GM21367 (cell line): Measurements from ENCODE around the gene ERAP2.

Source experiments
- ATAC-seq: cut with Tn5 transposase; IDR thresholded peaks from one replicate; pipeline ENCODE4 v1.9.1; 2021; ENCODE audit not compliant: unreplicated experiment

Gene ERAP2

DNA sequence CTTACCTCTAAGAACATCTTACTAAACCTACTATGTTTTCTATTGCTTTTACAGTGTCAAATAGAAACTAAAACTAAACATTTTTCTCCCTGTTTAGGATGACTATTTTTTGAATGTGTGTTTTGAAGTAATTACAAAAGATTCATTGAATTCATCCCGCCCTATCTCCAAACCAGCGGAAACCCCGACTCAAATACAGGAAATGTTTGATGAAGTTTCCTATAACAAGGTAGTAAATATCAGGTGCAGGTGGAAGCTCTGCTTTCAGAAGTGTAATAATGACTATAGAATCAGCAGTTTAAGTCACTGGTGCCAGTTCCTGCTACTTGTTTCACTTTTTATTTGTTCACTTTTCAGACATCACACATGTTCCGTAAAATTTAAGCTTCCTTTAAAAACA, 20.0 kb downstream of the ERAP2 start:
- peak; percentile 59 for ATAC-seq

DNA sequence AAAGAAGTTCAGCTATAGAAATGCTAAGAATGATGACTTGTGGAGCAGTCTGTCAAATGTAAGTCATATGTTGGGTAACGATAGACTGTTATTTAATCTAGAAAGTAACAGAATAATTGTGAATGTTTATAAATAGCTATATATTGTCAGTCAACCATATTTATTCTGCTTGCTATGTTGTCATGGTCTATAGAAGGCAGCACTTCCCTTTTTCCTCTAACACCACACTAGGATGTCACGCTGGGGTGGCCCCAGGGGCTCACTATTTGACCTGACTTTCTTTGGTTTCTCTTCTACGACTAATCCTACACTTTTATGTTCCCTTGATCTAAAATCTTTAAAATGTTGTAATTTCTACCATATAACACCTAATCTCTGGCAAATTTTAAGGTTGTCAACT, 20.5 kb downstream of the ERAP2 start:
- ATAC-seq = peak; percentile 93

DNA sequence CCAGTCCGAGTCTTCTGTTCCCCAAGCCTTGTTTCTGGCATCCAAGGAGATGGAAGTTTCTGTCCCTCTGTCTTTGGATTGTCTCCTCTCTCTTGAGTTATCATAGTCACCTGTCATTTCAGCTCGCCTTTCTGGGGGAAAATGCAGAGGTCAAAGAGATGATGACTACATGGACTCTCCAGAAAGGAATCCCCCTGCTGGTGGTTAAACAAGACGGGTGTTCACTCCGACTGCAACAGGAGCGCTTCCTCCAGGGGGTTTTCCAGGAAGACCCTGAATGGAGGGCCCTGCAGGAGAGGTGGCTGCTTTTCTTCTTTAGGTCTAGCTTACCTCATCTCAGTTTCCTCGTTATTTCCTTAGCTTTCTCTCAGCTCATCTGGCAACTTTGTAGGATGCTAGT, 25.1 kb downstream of the ERAP2 start:
- ATAC-seq = no peak

DNA sequence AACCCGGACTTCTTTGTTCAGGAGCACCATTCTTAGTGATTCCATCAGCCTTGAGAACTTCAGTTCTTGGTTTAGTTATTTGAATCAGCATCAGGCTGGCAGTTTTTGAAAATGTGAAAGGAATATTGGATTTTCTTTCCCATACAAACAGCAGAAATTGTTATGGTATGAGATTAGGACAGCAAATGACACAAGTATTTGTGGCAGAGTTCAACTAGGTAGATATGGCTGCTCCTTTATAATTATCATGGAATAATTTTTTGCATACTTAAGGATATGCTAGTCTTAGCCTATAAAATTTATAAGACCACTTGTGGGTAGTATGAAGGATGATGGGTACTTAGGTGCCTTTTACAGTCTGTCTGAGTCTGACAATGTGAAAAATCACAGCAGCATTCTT, 25.5 kb downstream of the ERAP2 start:
- ATAC-seq = no peak

DNA sequence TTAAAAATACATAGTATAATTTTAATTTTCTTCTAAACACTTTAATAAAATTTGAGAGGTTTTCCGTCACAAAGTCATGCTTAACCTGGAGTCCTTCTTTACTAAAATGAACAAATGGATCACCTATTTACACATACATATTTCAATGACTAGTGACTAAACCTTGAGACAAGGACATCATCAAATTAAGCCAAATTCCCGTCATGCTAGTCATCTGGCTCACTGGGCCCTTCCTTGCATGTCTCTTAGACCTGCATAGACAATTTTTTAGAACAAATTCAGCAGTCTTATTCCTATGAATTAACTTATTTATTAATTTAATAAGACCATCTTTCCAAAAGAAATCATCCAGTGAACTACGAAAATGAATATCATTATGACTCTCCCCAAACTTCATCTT, 26.6 kb downstream of the ERAP2 start:
- no peak for ATAC-seq

DNA sequence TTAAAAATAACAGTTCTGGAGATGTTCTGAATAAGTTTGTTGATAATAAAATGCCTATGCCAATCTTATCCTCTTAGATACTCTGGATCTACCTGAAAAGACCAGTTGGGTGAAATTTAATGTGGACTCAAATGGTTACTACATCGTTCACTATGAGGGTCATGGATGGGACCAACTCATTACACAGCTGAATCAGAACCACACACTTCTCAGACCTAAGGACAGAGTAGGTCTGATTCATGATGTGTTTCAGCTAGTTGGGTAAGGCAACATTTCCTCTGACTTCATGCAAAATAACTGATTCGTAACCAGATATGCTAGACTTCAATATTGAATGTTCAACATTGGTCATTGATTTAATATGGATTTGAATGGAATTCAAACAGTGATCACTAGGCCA, 27.0 kb downstream of the ERAP2 start:
- no peak for ATAC-seq

DNA sequence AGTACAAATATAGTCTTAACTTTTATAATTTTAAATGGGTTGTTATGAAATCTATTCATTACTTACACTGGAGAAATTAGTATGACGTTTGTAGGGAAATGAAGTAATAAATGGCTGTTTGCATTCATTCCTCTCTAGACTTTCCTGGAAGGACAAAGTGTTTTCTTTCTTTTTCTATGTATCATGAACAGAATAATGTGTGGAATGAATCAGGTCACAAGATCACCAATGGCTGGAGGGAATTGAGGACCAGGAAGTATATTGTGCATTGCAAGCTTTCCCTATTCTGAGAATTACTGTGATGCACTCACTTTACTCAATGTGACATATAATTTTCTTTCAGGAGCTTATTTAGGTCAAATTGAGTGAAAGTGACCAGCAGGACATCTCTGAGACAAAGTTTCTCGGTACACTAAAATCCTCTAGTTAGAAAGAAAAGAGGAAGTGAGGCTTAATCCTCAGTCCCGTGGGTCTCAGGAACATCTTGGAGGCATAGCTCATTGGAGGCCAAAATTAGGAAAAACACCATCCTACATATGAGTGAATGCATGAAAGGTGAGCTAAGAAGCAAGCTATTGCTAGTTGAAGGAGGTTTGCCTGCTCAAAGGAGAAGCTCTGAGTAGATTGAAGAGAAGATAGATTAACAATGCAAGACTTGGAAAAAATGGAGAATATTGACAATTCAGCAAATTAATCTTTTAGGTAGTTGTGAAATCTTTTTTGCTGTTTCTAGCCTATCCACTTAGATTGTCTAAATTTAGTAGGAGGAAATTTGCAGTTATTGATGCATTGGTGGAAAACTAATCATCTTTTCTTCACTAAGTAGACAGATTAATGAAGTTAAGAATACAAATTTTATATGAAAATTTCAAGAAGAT, 28.0 kb downstream of the ERAP2 start:
- no peak for ATAC-seq

DNA sequence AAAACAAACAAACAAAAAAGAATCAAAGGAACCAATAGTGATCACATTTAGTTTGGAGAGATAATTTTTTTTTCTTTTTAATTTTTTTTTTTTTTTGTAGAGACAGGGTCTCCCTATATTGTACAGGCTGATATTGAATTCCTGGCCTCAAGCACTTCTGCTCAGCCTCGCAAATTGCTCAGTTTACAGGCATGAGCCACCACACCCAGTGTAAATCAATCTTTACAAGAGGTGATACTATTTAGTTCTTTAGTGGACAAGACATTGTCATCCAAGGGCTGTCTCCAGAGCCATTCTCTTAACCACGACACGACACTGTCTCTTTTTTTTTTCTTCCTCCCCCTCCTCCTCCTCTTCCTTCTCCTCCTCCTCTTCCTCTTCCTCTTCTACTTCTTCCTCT, 29.6 kb downstream of the ERAP2 start:
- no peak for ATAC-seq

DNA sequence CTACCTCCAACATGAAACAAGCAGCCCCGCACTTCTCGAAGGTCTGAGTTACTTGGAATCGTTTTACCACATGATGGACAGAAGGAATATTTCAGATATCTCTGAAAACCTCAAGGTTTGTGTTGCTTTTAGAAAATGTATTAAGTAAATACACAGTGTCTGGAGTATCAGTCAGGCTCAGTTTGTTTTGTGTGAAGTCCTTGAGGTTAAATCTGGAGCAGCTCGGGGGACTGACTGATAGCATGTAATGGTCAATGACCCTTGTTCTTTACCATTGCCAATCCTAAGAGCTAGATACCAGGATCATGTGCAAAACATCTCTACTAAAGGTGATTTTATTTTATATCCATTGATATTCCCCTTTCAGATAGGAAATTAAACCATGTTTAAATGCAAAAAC, 32.7 kb downstream of the ERAP2 start:
- no peak for ATAC-seq

DNA sequence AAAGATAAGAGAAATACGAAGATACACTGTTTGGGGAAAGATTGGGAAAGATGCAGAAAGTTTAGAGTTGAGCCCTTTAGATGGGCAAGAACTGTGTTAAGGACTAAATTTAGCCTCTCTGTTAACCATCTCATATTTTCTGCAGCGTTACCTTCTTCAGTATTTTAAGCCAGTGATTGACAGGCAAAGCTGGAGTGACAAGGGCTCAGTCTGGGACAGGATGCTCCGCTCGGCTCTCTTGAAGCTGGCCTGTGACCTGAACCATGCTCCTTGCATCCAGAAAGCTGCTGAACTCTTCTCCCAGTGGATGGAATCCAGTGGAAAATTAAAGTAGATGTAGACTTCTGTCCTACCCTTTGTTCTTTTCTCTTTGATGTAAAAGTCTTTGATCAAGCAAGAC, 33.1 kb downstream of the ERAP2 start:
- ATAC-seq = no peak

DNA sequence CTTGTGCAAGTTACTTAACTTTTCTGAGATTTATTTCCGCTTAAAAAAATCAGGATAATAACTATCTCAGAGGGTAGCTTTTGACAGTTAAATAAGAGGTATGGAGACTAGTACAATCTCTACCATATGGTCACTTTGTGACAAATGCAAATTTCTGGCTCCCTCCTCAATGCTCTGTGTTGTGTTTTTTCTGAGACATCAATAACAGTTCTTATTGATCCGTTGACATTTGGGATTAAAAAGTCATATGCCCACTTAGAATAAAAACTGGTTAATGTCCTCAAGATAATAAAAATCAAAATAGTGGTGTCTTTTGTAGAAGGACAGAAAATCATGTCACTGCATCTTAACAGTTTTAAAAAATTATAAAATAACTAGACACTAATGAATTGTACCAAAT, 34.8 kb downstream of the ERAP2 start:
- no peak for ATAC-seq

DNA sequence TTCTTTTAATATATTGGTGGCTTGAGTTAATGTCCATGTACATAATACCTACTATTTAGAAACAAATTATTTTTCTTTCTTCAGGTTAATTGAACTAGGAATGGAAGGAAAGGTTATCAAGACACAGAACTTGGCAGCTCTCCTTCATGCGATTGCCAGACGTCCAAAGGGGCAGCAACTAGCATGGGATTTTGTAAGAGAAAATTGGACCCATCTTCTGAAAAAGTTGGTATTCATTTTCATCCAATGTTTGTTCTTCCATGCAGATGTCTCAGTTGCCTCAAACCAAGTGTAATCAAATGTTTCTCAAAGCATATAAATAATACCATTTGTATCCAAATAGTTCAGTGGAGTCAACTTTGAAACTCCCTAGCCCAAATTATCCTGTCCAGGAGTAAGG, 36.9 kb downstream of the ERAP2 start:
- ATAC-seq = no peak

DNA sequence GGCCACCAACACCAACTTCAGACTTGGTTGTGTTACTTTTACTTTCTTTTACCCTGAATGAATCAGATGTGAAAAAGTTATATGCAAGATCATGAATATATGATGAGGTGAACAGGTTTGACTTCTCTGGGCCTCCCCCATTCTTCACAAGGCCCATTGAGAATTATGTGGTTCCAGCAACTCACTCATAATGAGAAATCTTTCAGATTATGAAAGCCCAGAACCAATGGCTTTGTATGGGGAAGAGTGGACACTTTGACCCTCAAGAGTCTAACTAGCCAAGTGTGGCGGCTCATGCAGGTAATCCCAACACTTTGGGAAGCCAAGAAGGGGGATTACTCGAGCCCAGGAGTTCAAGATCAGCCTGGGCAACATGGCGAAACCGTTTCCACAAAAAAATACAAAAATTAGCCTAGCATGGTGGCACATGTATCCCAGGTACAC, 43.5 kb downstream of the ERAP2 start:
- ATAC-seq = peak; percentile 35

DNA sequence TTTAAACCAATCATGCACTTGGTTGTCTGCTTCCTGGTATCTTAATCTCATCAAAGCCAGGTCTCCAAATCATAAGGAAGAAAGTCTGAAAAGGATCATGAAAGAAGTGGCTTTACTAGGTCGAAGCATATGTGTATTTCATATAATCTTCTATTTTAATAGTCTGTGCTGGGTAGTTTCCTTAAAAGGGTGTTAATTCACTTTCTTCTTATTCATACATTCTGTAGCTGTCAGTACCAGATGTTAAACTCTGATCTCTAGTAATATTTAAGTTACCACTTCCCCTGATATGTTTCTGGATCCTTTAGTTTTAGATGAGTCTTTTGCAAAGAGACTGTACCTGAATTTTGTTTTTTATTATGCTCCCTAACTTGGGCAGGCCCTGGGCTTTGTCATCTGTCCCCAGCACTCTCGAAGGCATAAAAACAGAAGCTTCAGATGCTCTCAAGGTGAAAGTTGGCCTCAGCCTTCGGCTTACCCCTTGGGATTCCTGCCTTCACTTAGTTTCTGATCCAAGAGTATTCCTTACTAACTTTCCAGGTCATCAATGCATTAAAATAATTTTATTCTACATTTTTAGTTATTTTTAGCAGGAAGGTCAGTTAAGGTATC, 44.5 kb downstream of the ERAP2 start:
- ATAC-seq = no peak

DNA sequence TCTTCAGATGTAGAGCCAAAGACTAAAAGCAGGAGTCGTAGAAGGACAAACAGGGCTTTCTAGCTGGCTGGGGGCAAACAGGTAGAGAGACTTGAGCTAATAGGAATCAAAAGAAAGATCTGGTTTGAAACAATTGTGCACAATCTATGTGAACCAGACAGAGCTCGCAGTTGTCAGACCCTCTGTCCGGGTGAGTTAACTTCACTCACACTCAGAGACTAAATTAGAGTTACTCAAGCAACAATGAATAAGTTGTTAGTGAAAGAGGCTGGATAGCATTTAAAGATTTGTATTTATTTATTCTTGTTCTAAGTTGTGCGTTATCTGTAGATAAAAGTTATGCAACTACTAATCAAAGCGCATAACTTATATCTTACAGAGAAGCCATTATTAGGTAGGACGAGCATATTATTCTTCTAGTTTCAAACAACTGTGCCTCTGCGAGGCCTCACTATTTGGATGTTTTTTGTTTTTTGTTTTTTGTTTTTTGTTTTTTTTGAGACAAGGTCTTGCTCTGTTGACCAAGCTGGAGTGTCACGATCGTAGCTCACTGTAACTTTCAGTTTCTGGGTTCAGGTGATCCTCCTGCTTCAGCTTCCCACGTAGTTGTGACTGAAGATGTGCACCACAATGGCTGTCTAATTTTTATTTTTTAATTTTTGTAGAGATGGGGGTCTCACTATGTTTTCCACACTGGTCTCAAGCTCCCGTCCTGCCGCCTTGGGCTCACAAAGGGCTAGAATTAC, 46.4 kb downstream of the ERAP2 start:
- no peak for ATAC-seq

DNA sequence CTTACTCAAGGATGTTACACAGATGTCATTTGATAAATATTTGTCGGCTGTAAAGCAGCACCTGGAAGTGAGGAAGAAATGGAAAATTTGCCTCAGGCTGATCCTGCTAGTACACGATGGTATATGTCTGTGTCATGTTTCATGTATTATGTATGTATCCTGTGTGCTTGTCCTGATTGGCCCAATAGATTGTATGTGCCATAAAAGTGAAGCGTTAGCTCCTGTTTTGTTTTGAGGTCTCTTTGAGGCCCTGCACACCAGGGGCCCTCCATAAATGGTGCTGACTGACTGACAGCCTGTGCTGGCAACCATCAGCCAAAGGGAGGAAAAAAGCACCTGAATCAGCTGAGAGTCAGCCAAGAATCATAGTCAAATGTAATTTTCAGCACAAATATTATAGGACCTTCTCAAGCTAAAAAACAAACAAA, 47.7 kb downstream of the ERAP2 start:
- ATAC-seq = no peak

DNA sequence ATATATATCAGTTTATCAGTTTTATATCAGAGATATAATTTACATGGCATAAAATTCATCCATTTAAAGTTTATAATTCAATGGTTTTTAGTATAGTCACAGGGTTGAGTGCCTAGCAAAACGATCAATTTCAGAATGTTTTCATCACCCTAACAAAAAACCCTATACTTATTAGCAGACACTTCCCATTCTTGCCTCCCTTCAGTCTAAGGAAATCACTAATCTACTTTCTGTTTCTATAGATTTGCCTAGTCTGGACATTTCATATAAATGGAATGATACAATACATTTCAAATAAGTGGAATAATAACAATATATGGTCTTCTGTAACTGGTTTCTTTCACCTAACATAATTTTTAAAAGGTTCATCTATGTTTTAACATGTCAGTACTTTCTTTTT, 50.0 kb downstream of the ERAP2 start:
- ATAC-seq = no peak

DNA sequence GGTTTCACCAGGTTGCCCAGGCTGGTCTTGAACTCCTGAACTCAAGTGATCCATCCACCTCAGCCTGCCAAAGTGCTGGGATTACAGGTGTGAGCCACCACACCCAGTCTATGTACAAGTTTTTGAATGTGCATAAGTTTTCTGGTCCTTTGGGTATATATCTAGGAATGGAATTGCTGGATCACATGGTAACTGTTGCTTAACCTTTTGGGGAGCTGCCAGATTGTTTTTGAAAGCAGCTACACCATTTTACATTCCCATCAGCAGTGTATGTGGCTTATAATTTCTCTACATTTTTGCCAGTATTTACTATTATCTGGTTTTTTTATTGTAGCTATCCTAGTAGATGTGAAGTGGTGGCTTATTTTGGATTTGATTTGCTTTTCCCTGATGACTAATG, 50.7 kb downstream of the ERAP2 start:
- ATAC-seq = no peak

DNA sequence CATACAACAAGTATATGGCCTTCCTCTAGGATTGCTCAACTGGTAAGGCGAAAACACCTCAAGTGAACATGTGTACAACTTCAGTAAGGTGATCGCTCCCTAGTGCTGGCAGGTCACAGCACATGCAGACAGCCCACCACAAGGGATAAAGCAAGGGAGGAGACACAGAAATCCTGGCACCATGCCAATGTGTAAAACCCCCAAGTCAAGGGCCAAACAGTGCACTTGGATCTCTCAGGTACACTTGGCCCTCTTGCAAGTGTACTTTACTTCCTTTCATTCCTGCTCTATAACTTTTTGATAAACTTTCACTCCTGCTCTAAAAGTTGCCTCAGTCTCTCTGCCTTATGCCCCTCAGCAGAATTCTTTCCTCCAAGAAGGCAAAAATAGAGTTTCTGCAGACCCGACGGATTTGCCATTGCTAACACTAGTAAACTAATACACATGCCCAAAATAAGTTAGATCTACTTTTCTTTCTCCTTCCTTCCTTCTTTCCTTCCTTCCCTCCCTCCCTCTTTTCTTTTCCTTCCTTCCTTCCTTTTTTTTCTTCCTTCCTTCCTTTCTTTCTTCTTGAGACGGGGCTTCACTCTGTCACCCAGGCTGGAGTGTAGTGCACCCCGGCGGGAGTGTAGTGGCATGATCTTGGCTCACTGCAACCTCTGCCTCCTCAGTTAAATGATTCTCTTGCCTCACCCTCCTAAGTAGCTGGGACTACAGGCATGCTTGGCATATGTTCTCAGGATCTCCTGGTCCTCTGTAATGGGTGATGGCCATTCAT, 52.8 kb downstream of the ERAP2 start:
- no peak for ATAC-seq

DNA sequence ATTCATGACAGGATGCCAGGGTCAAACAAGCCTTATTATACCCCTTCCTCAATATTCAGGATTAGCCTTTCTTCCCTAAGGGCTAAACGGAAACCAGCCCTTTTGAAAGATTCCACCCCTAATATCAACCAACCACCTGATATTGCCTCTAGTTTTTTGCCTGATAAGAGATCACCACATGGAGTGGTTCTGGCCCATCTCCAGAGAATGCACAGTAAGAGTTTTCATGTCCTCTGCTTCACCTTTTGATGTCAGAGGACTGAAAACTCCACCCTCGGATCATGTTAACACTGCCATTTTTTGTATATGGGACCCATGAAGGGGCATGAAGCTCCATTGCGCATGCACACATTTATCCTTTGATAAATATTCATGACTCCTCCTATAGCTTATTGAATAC, 53.8 kb downstream of the ERAP2 start:
- no peak for ATAC-seq

DNA sequence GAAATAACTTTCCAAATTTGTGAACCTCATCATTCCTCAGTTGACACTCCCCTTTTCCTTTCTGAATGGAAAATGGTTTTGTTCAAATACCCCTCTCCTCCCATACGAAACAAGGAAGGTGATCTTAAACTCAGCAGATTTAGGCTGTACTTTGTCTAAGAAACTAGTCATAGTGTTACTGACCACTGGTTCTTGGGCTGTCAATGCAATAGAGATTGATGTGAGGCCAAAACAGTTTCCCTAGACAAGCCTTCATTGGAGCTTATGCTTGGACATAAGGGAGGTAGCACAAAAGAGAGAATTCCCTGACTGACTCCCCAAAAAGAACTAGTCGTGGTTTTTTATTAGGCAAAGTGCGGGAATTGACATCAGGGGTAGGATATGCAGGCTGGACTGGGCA, 54.3 kb downstream of the ERAP2 start:
- no peak for ATAC-seq
